ENCODE data around the gene ACTN2.

The ACTN2 gene

DNA sequence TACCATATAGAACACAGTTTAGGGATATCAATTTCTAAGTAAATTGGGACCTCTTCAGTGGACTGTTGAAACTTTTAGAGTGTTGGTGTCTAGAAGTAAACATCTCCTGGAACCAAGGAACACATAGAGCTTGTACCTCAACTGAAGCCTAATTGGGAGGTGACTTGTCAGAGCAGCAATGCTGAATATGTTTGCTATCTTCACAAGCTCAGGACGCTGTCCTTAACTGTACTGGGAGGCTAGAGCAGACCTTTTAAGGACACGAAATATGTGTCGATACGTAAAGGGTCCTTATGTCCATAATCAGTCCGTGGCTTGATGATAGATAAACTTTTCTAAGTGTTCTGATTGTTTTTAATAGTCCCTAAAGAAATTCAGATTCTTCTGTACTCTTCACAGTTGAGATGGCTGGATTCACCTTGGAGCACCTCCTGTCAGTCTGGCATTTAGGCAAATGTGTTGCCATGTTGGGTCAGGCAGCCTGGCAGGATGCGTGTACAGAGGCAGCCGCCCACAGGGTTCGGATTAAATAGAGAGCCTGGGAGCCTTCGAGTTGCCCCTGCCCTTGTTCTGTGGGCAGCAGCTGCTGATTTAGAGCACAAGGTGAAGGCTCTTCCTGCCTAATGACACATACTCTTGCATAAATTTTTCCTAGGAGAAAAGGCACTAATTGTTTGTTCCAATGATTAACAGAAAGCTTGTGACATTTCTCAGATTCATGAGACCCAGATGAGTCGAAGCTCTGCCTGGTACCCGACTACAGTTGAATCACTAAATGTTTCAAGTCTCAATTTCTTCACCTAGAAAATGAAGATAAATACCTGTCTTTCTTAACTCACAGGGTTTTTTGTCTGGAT, 3.6 kb downstream of the ACTN2 start:
- DNase-seq (ENCODE audit: low read depth in 1 of 2, low spot score in 1 of 2), result no peak

DNA sequence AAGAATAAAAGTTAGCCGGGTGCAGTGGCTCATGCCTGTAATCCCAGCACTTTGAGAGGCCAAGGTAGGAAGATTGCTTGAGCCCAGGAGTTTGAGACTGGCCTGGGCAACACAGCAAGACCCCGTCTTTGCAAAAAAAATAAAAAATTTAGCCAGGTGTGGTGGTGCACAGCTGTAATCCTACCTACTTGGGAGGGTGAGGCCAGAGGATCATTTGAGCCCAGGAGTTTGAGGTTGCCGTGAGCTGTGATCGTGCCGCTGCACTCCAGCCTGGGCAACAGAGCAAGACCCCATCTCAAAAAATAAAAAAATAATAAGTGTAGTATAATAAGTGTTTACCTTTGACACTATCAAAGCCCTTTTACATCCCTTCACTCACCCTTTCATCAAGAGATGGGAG, 5.0 kb downstream of the ACTN2 start:
- DNase-seq (ENCODE audit: low read depth in 1 of 2, low spot score in 1 of 2), result no peak

DNA sequence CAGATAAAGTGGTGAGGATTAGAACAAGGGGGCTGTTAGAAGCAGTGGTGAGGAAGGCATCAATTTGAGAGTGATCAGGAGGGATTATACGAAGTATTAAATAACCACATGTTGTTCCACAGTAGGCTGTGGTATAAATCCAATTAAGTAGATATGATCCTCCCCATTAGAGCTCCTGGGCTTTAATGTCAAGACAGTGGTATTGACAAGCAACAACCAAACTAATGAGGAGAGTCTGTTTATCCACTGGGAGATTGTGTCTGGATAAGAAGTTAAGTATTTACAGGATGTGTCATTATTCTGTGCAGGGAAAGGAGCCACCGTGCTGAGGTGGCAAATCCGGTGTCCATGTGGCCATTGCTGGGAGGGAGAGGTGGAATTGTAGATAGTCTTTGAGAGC, 5.8 kb downstream of the ACTN2 start:
- no peak for DNase-seq (ENCODE audit: low read depth in 1 of 2, low spot score in 1 of 2)

DNA sequence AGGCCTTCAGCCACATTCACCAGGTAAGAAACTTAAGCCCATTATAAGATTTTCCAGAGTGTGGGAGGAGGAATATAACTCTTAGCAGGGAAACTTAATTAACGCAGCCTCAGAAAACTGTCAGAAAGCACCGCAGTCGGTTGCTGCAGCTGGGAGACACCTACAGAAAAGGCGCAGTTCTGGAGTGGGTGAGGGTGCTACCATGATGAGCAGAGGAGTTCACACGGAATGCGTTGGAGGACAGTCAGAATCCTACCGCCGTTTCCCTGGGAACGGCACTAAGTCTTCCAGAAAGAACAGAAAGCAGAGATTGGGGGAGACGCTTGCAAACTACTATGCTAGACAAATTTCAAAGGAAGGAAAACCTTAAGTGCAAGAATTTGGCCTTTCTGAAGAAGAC, 6.4 kb downstream of the ACTN2 start:
- no peak for DNase-seq (ENCODE audit: low read depth in 1 of 2, low spot score in 1 of 2)

- no peak for DNase-seq (ENCODE audit: low read depth in 1 of 2, low spot score in 1 of 2)
Measured at GRCh38 chr1:236699366-236699765, 13.1 kb downstream of the ACTN2 start.

GRCh38 chr1:236700903-236701302, 14.6 kb downstream of the ACTN2 start:
- DNase-seq (ENCODE audit: low read depth in 1 of 2, low spot score in 1 of 2), result no peak

DNA sequence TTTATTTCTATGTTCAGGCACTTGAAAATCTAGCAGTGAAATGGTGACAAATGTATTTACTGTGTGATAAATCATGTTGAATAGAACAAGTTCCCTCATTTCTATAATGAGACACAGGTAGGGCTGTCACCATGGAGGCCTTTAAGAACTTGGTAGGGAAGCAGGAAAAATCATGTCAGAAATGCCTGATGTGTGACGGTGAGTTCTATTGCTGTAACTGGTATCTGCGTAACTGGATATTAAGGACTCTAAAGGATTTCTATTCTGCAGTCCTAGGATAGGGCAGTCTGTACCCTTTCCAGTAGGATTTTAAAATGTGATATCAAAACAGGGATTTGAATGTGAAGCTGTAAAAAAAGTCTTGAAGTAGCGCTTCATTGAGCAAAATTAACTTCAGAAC, 15.5 kb downstream of the ACTN2 start:
- DNase-seq (ENCODE audit: low read depth in 1 of 2, low spot score in 1 of 2), result no peak

GRCh38 chr1:236702791-236703394, 16.6 kb downstream of the ACTN2 start:
- no peak for DNase-seq (ENCODE audit: low read depth in 1 of 2, low spot score in 1 of 2)

DNA sequence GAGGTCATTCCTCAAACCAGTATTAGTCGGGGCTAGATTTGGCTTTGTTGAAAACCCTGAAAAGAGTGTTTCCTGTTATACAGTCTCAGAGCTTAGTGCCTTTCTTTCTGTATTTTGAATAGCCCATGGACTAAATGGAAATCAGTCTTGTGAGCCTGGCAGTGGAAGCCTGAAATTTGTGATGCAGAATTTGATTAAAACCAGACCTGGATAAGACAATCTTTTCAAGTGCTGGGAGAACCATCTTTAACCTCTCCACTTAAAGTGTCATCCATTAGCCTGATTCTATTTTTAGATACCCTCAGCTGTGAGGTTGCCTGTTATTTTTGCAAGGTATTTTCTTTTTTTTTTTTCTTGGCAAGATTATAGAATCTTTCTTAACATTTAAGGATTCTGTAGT, 19.5 kb downstream of the ACTN2 start:
- DNase-seq (ENCODE audit: low read depth in 1 of 2, low spot score in 1 of 2), result no peak

DNA sequence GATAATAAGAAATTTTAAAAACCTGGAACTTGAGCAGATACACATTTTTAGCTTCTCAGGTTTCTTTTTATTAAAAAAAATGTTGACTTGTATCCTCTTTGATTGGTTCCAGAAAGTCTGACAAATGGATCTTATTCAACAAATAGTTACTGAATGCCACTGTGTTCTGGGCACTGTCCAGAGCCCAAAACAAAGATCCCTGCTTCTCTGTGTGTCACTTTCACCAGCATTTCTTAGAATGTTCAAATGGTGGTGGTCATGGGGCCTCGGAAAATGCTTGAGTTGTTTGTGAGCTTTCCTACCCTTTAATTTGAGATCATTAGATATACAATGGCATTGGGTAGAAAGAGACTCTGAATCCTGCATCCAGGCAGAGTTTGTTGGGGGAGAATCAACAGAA, 19.9 kb downstream of the ACTN2 start:
- no peak for DNase-seq (ENCODE audit: low read depth in 1 of 2, low spot score in 1 of 2)

DNA sequence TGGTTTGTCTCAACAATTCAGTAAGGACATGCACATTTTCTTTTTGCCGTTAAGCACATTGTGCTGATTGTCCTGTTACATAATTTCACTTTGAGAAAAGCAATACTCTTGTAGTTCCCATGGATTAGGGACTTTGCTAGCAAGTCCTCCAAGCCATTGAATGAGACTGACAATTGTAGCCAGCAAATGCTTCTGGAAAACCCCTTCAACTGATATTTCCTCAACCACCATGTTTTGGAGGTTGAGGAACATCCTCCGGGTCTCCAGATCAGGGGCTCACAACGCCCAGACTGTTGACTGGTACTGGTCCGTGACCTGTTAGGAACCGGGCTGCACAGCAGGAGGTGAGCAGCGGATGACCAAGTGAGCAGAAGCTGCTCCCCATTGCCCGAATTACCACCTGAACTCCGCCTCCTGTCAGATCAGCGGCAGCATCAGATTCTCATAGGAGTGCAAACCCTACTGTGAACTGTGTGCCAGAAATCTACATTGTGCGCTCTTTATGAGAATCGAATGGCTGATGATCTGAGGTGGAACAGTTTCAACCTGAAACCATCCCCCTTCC, 24.1 kb downstream of the ACTN2 start:
- DNase-seq (ENCODE audit: low read depth in 1 of 2, low spot score in 1 of 2), result no peak

DNA sequence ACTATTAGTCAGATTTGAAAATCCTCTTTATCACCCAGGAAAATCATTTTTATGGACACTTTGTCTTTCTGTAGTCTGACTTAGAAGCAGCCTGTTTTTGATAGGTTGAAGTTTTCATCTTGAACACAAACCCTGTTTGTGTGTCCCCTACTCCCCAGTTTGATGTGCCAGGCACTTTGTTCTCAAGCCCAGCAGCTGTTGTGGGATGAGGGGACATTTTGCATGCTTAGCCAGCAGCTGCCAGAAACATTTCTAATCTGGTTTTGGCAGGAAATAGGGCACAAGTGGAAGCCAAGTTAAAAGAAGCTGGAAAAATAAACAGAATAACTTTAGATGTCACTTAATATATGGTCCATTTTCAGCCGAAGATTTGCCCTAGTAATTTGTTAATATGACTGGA, 29.9 kb downstream of the ACTN2 start:
- no peak for DNase-seq (ENCODE audit: low read depth in 1 of 2, low spot score in 1 of 2)

DNA sequence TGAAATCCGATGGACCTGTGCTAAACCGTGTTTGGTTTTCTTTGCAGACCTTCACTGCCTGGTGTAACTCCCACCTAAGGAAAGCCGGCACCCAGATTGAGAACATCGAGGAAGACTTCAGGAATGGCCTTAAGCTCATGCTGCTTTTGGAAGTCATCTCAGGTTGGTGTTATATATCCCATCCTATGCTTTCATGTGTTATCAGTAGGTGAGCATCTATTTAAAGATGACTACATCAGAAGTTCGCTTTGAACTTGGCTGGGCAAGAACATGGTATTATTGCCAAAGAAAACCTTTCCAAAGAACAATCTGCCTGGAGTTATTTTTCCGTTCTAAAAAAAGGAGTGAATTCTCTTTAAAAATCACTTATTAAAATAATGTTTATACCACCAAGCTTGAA, 31.5 kb downstream of the ACTN2 start:
- DNase-seq (ENCODE audit: low read depth in 1 of 2, low spot score in 1 of 2), result no peak

- DNase-seq (ENCODE audit: low read depth in 1 of 2, low spot score in 1 of 2), result no peak
Measured at GRCh38 chr1:236718328-236718727, 32.0 kb downstream of the ACTN2 start.

- no peak for DNase-seq (ENCODE audit: low read depth in 1 of 2, low spot score in 1 of 2)
Measured at GRCh38 chr1:236720206-236720605, 33.9 kb downstream of the ACTN2 start.

- DNase-seq (ENCODE audit: low read depth in 1 of 2, low spot score in 1 of 2), result no peak
Measured at GRCh38 chr1:236720611-236721010, 34.3 kb downstream of the ACTN2 start.

DNA sequence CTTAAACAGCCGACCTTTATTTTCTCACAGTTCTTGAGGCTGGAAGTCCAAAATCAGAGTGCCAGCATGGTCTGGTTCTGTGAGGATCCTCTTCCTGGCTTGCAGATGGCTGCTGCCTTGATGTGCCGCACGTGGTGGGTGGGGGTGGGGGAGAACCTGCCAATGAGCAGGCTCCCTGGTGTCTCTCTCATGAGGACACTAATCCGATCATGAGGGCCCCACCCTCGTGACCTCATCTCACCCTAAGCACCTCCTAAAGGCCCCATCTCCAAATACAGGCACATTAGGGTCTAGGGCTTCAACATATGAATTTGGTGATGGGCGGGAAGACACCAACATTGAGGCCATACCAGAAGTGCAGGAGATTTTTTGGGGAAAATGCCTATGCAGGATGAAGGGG, 37.8 kb downstream of the ACTN2 start:
- no peak for DNase-seq (ENCODE audit: low read depth in 1 of 2, low spot score in 1 of 2)

- DNase-seq (ENCODE audit: low read depth in 1 of 2, low spot score in 1 of 2), result no peak
Measured at GRCh38 chr1:236724506-236724905, 38.2 kb downstream of the ACTN2 start.

DNA sequence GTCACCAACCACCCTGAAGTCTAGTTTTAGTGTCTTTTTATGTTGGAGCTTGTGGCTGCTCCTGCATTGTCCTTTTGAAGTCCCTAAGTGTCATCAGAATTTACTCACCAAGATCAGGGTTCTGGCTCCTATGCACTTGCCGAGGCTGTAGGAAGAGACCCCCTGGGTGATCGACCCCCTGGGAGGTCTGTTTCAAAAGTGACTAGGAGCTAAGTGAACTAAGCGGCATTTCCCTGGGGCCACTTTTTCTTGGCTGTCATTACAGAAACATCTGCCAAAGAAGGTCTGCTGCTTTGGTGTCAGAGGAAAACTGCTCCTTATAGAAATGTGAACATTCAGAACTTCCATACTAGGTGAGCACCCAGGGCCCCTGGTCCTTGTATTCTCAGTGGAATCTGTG, 39.4 kb downstream of the ACTN2 start:
- no peak for DNase-seq (ENCODE audit: low read depth in 1 of 2, low spot score in 1 of 2)

- no peak for DNase-seq (ENCODE audit: low read depth in 1 of 2, low spot score in 1 of 2)
Measured at GRCh38 chr1:236727521-236727920, 41.2 kb downstream of the ACTN2 start.

DNA sequence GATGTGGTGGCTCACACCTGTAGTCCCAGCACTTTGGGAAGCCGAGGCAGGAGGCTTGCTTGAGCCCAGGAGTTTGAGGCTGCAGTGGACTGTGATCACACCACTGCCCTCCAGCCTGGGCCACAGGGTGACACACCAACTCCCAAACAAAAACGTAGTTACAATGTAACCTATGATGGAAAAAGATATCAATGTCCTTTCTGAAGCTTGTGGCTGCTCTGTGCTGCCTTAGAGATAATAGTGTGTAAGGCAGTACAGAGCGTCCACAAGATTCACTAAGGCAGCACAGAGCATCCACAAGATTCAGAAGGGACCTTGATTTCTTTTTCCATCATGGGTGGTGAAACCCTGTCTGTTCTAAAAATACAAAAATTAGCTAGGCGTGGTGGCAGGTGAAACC, 42.5 kb downstream of the ACTN2 start:
- DNase-seq (ENCODE audit: low read depth in 1 of 2, low spot score in 1 of 2), result no peak

GRCh38 chr1:236733653-236734052, 47.4 kb downstream of the ACTN2 start:
- DNase-seq (ENCODE audit: low read depth in 1 of 2, low spot score in 1 of 2), result no peak

Data from activated T-helper 1 cell treated with anti-CD3 and anti-CD28 coated beads, Interleukin-2, amount 50 U/mL, for 16 hours (primary cell).